GM23248 (cell line): ENCODE data around the gene MRPL4. TPM values are rescaled to one million over a fixed set of nuclear protein-coding genes. Genes with fewer than 3 reads are reported as not detected.

Experiments used
- DNase-seq: peaks from one replicate; pipeline ENCODE4 v3.0.0-alpha.2; 2015
- H2AFZ ChIP-seq: fragments of 200-600 bp; sonication (generic); 2 replicates; pipeline ENCODE4 v1.6.1; 2016; ENCODE audit warnings: antibody characterized with exemption
- H3F3A ChIP-seq: fragments of 200-600 bp; sonication (generic); 2 replicates; pipeline ENCODE4 v1.6.1; 2016; ENCODE audit warnings: mild to moderate bottlenecking, antibody characterized with exemption, mixed run types; ENCODE audit not compliant: insufficient read depth
- H3K27ac ChIP-seq: fragments of 200-600 bp; sonication (generic); 2 replicates; pipeline ENCODE4 v1.5.1; 2016; ENCODE audit warnings: mild to moderate bottlenecking
- H3K27me3 ChIP-seq: fragments of 200-600 bp; sonication (generic); replicated peaks from 2 replicates; pipeline ENCODE4 v1.6.1; 2016; ENCODE audit warnings: mild to moderate bottlenecking; ENCODE audit not compliant: insufficient read depth
- H3K36me3 ChIP-seq: fragments of 200-600 bp; sonication (generic); 2 replicates; pipeline ENCODE4 v1.6.1; 2016; ENCODE audit warnings: low read depth, mild to moderate bottlenecking
- H3K4me1 ChIP-seq: fragments of 200-600 bp; sonication (generic); 2 replicates; pipeline ENCODE4 v1.6.1; 2016; ENCODE audit warnings: mild to moderate bottlenecking; ENCODE audit not compliant: insufficient read depth
- H3K4me2 ChIP-seq: fragments of 200-600 bp; sonication (generic); one replicate; pipeline ENCODE4 v1.6.1; 2016; ENCODE audit warnings: mild to moderate bottlenecking; ENCODE audit not compliant: unreplicated experiment
- H3K4me3 ChIP-seq: fragments of 200-600 bp; sonication (generic); 2 replicates; pipeline ENCODE4 v1.5.1; 2016; ENCODE audit warnings: mild to moderate bottlenecking
- H3K79me2 ChIP-seq: fragments of 200-600 bp; sonication (generic); 2 replicates; pipeline ENCODE4 v1.6.1; 2016; ENCODE audit warnings: mild to moderate bottlenecking; ENCODE audit not compliant: insufficient read depth
- H3K9ac ChIP-seq: fragments of 200-600 bp; sonication (generic); 2 replicates; pipeline ENCODE4 v1.6.1; 2016; ENCODE audit warnings: mild to moderate bottlenecking
- H3K9me2 ChIP-seq: fragments of 200-600 bp; sonication (generic); 2 replicates; pipeline ENCODE4 v1.6.1; 2016; ENCODE audit warnings: mixed run types, mild to moderate bottlenecking, moderate library complexity; ENCODE audit not compliant: insufficient read depth
- H3K9me3 ChIP-seq: fragments of 200-600 bp; sonication (generic); one replicate; pipeline ENCODE4 v1.6.1; 2017; ENCODE audit warnings: low read depth
- H4K20me1 ChIP-seq: fragments of 200-600 bp; sonication (generic); 2 replicates; pipeline ENCODE4 v1.6.0; 2016; ENCODE audit not compliant: insufficient read depth
- EZH2 ChIP-seq: fragments of 200-600 bp; sonication (generic); IDR thresholded peaks from 2 replicates; pipeline ENCODE4 v1.6.1; 2018; ENCODE audit warnings: antibody characterized with exemption, mild to moderate bottlenecking; ENCODE audit not compliant: insufficient read depth, poor library complexity, severe bottlenecking
- EZH2phosphoT487 ChIP-seq: fragments of 200-600 bp; sonication (generic); IDR thresholded peaks from 2 replicates; pipeline ENCODE4 v1.6.1; 2018; ENCODE audit warnings: antibody characterized with exemption, moderate library complexity, mild to moderate bottlenecking, low read depth; ENCODE audit not compliant: insufficient read depth
- WGBS, 2 experiments: methylation state at CpG; one replicate each; pipeline ENCODE4 v1.1.6; 2015 to 2017; ENCODE audit warnings: low lambda C conversion rate in 2 of 2, low coverage in 1 of 2; ENCODE audit errors: missing lambda C conversion rate in 2 of 2; 5-methylcytosine and 5-hydroxymethylcytosine counted together
- in situ Hi-C: fragments of 300-500 bp; cut with MboI; formaldehyde crosslinking; loops from 2 replicates; pipeline ENCODE4 v1.15.0; 2020
- polyA plus RNA-seq: library from polyadenylated mRNA; unstranded; fragments of >200 nt; fragmentation: Nextera tagmentation; extraction: Ambion mirVana; gene quantifications from 2 replicates; pipeline ENCODE4 v1.2.1, GENCODE V29; 2016
- total RNA-seq: library from RNA; depleted of rRNA; stranded (reverse); fragments of >200 nt; shearing (Covaris generic); gene quantifications from 2 replicates; pipeline ENCODE4 v1.2.3, GENCODE V29; 2014

Gene MRPL4
- total and polyA plus RNA-seq, 2 experiments from 2014 or later: 73.9 to 101 TPM

- Histone ChIP-seq H3K9me2 (no peaks in the 10 kb centered on the region), H3K9ac (peak overlapping the region; percentile 49; the same call in 1 of the 2 replicates), H4K20me1 (no peaks in the 10 kb centered on the region), H3K9me3 (no peaks in the 10 kb centered on the region), H3K27ac (peak overlapping the region; percentile 78), H3K36me3 (no peaks in the 10 kb centered on the region), H3K27me3 (no peaks in the 10 kb centered on the region), H3K4me1 (peaks cover 10% of the 10 kb centered on the region), H3K4me2 (peak overlapping the region; percentile 7), H2AFZ (no peak overlapping the region), H3K4me3 (peak overlapping the region; percentile 4; the same call in 1 of the 2 replicates), H3F3A (peaks cover 45% of the 10 kb centered on the region), H3K79me2 (peaks cover 73% of the 10 kb centered on the region)
- DNase-seq: peak; percentile 44
- TF ChIP-seq EZH2 (no peak), EZH2phosphoT487 (no peak)
- WGBS, 2 experiments: 30 to 37% methylated on average over 22 to 27 of the region's 28 CpGs
- in situ Hi-C loops: loop anchor here (25.0 kb wide), 1 partner anchor 290 kb away; the partner anchor contains the start of gene OLFM2
These were observed 24.7 kb upstream of the MRPL4 start for GRCh38 chr19:10227026-10227971.

DNA sequence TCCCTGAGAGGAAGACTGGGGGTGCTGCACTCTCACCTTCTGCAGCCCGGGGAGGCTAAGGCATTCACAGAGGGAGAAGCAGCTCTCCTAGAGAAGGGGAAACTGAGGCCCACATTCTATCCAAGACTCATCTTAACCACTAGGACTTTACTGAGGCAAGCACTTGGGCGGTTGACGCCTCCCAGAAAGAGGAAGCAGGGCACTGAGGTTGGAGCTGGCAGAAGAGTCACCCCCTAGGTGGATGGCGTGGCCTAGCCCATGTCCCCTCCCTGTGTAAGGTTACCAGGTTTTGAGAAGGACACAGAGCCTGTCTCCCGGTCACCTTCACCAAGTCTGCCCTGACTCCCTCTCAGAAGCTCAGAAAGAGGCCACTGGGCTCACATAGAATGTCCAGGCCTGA lies 23.6 kb upstream of the MRPL4 start:
- Histone ChIP-seq H4K20me1 (no peaks in the 10 kb centered on the region), H3K9me3 (no peaks in the 10 kb centered on the region), H3K4me1 (peaks cover 10% of the 10 kb centered on the region), H3K79me2 (peaks cover 65% of the 10 kb centered on the region), H3K4me2 (no peak overlapping the region), H3K36me3 (no peaks in the 10 kb centered on the region), H3K4me3 (no peak overlapping the region), H3K9ac (no peak overlapping the region), H3F3A (peaks cover 45% of the 10 kb centered on the region), H3K27me3 (no peaks in the 10 kb centered on the region), H3K27ac (no peak overlapping the region), H3K9me2 (no peaks in the 10 kb centered on the region), H2AFZ (no peak overlapping the region)
- 69 to 73% methylated on average over 5 of the region's 5 CpGs for WGBS, 2 experiments
- in situ Hi-C loops: loop anchor here (25.0 kb wide), 1 partner anchor 291 kb away; the partner anchor contains the start of gene OLFM2
- TF ChIP-seq EZH2 (no peak), EZH2phosphoT487 (no peak)
- no peak for DNase-seq

- TF ChIP-seq EZH2 (no peak), EZH2phosphoT487 (no peak)
- Histone ChIP-seq H3K4me3 (no peak overlapping the region), H3K79me2 (peaks cover 60% of the 10 kb centered on the region), H3K27ac (peak overlapping the region; percentile 77; the same call in 1 of the 2 replicates), H4K20me1 (no peaks in the 10 kb centered on the region), H3K9me2 (no peaks in the 10 kb centered on the region), H3K27me3 (no peaks in the 10 kb centered on the region), H3K36me3 (no peaks in the 10 kb centered on the region), H3K4me2 (no peak overlapping the region), H3K4me1 (peaks cover 10% of the 10 kb centered on the region), H3K9ac (no peak overlapping the region), H3F3A (peaks cover 45% of the 10 kb centered on the region), H3K9me3 (no peaks in the 10 kb centered on the region), H2AFZ (no peak overlapping the region)
- in situ Hi-C loops: loop anchor here (25.0 kb wide), 1 partner anchor 292 kb away; the partner anchor contains the start of gene OLFM2
- 31 to 50% methylated on average over 2 of the region's 2 CpGs for WGBS, 2 experiments
- peak; percentile 70 for DNase-seq
These were observed 23.1 kb upstream of the MRPL4 start for GRCh38 chr19:10228920-10229319.

DNA sequence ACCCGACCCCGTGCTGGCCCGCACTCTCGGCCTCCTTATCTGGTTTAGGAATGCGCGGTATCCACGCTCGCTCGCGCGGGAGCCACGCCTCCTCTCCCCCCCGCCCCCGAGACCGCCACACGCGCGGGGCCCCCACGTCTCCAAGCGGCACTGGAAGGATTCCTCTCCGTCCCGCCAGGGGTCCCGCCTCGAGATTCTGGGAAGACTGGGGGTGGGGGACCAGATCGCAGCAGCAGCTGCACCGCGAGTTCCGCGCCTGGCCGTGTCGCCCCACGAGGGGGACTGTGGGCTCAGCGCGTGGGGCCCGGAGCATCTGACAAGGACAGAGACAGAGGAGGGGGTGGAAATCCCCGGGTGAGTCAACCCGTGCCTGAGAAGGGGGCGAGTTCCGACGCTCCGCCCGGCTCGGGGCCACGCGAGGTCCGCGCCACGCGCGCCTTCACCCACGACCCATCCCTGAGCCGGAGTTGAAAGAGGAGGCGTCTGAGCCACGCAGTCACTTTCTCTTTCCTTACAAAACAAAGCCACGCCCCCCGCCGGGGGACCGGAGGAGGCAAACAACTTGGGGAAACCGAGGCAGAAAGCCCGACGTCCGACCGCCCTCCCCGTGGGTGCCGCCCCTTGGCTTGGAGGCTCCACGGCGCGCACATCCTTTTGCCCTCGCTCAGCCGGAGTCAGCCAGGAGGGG lies 21.7 kb upstream of the MRPL4 start:
- H3K4me1 ChIP-seq: peaks cover 10% of the 10 kb centered on the region
- H3K79me2 ChIP-seq: peaks cover 46% of the 10 kb centered on the region
- H3K4me3 ChIP-seq: peak overlapping the region; percentile 92
- peak overlapping the region; percentile 85 for H3K4me2 ChIP-seq
- peaks cover 45% of the 10 kb centered on the region for H3F3A ChIP-seq
- in situ Hi-C loops: loop anchor here (25.0 kb wide), 1 partner anchor 293 kb away; the partner anchor contains the start of gene OLFM2
- peak overlapping the region; percentile 93 for H3K9ac ChIP-seq
- peak overlapping the region; percentile 77 for H3K27ac ChIP-seq
- no peaks in the 10 kb centered on the region for H3K9me3 ChIP-seq
- H3K27me3 ChIP-seq: no peaks in the 10 kb centered on the region
- peak; percentile 68 for DNase-seq
- WGBS, 2 experiments: 1 to 2% methylated on average over 29 to 63 of the region's 70 CpGs
- H4K20me1 ChIP-seq: no peaks in the 10 kb centered on the region
- H3K9me2 ChIP-seq: no peaks in the 10 kb centered on the region
- H3K36me3 ChIP-seq: no peaks in the 10 kb centered on the region
- peak overlapping the region; percentile 72 for H2AFZ ChIP-seq
- TF ChIP-seq EZH2phosphoT487 (no peak), EZH2 (no peak)
